Measurements from ENCODE around the gene RAB6B. TPM values are rescaled to one million over a fixed set of nuclear protein-coding genes. Genes with fewer than 3 reads are reported as not detected.

The RAB6B gene
- total RNA-seq, 1 donor from 2014 or later: 1.6 TPM

- Histone ChIP-seq H3K27ac (ENCODE audit: low read depth, low read length) (no peak overlapping the region), H3K27me3 (ENCODE audit: control insufficient read depth in 3 of 3, insufficient read depth in 3 of 3, low read length in 3 of 3) (no peaks in the 10 kb centered on the region), H3K36me3 (ENCODE audit: control insufficient read depth in 3 of 3, insufficient read depth in 3 of 3, low read length in 3 of 3) (no peaks in the 10 kb centered on the region), H3K4me1 (ENCODE audit: control insufficient read depth in 3 of 3, insufficient read depth in 3 of 3, low read length in 3 of 3) (no peaks in the 10 kb centered on the region), H3K9me3 (ENCODE audit: control insufficient read depth in 3 of 3, low read length in 3 of 3) (no peaks in the 10 kb centered on the region), H3K4me3 (ENCODE audit: low read length in 3 of 3) (no peak overlapping the region), H3K9ac (ENCODE audit: low read depth in 1 of 3, low read length in 3 of 3) (no peak overlapping the region)
Observed at GRCh38 chr3:133849346-133849745, 46.3 kb downstream of the RAB6B start.

GRCh38 chr3:133845127-133845526, 50.6 kb downstream of the RAB6B start:
- no peak overlapping the region for H3K4me3 ChIP-seq (ENCODE audit: low read length in 3 of 3)
- no peak overlapping the region for H3K9ac ChIP-seq (ENCODE audit: low read depth in 1 of 3, low read length in 3 of 3)

GRCh38 chr3:133843634-133844033, 52.0 kb downstream of the RAB6B start:
- Histone ChIP-seq H3K4me3 (ENCODE audit: low read length in 3 of 3) (no peak overlapping the region), H3K27ac (ENCODE audit: low read depth, low read length) (no peak overlapping the region)

More at GRCh38 chr3:133845127-133845526, 50.6 kb downstream of the RAB6B start:
- no peak overlapping the region for H3K27ac ChIP-seq (ENCODE audit: low read depth, low read length)
- no peaks in the 10 kb centered on the region for H3K36me3 ChIP-seq (ENCODE audit: control insufficient read depth in 3 of 3, insufficient read depth in 3 of 3, low read length in 3 of 3)
- H3K9me3 ChIP-seq (ENCODE audit: control insufficient read depth in 3 of 3, low read length in 3 of 3): no peaks in the 10 kb centered on the region
- peaks cover 0 to 4% (median 0%) of the 10 kb centered on the region in 3 donors for H3K4me1 ChIP-seq (ENCODE audit: control insufficient read depth in 3 of 3, insufficient read depth in 3 of 3, low read length in 3 of 3)
- peaks cover 0 to 4% (median 0%) of the 10 kb centered on the region in 3 donors for H3K27me3 ChIP-seq (ENCODE audit: control insufficient read depth in 3 of 3, insufficient read depth in 3 of 3, low read length in 3 of 3)

DNA sequence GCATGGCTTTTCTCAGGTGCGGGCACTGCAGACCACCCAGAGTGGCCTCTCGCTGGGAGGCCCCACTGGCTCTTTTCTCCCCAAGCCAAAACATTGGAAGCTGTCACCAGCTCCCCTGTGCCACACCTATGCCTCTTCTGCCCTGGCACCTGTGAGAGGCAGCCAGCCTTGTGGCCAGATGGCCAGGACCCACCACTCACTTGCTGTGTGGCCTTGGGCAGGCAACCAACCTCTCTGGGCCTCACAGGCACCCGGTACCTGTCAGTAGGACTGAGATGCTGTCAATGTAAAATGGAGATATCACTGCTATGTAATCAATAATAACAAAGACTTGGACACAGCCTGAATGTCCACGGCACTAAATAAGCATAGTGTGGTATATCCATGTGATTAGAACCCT, 53.5 kb downstream of the RAB6B start:
- Histone ChIP-seq H3K9ac (ENCODE audit: low read depth in 1 of 3, low read length in 3 of 3) (no peak overlapping the region), H3K27ac (ENCODE audit: low read depth, low read length) (no peak overlapping the region), H3K4me1 (ENCODE audit: control insufficient read depth in 3 of 3, insufficient read depth in 3 of 3, low read length in 3 of 3) (peaks cover 0 to 4% (median 0%) of the 10 kb centered on the region in 3 donors), H3K4me3 (ENCODE audit: low read length in 3 of 3) (no peak overlapping the region), H3K36me3 (ENCODE audit: control insufficient read depth in 3 of 3, insufficient read depth in 3 of 3, low read length in 3 of 3) (peaks cover 0 to 2% (median 0%) of the 10 kb centered on the region in 3 donors), H3K9me3 (ENCODE audit: control insufficient read depth in 3 of 3, low read length in 3 of 3) (no peaks in the 10 kb centered on the region), H3K27me3 (ENCODE audit: control insufficient read depth in 3 of 3, insufficient read depth in 3 of 3, low read length in 3 of 3) (peaks cover 0 to 4% (median 0%) of the 10 kb centered on the region in 3 donors)

More at GRCh38 chr3:133843634-133844033, 52.0 kb downstream of the RAB6B start:
- peaks cover 0 to 4% (median 0%) of the 10 kb centered on the region in 3 donors for H3K4me1 ChIP-seq (ENCODE audit: control insufficient read depth in 3 of 3, insufficient read depth in 3 of 3, low read length in 3 of 3)
- H3K36me3 ChIP-seq (ENCODE audit: control insufficient read depth in 3 of 3, insufficient read depth in 3 of 3, low read length in 3 of 3): no peaks in the 10 kb centered on the region
- peaks cover 0 to 4% (median 0%) of the 10 kb centered on the region in 3 donors for H3K27me3 ChIP-seq (ENCODE audit: control insufficient read depth in 3 of 3, insufficient read depth in 3 of 3, low read length in 3 of 3)
- no peak overlapping the region for H3K9ac ChIP-seq (ENCODE audit: low read depth in 1 of 3, low read length in 3 of 3)
- H3K9me3 ChIP-seq (ENCODE audit: control insufficient read depth in 3 of 3, low read length in 3 of 3): no peaks in the 10 kb centered on the region

- Histone ChIP-seq H3K4me3 (ENCODE audit: low read length in 3 of 3) (no peak overlapping the region), H3K36me3 (ENCODE audit: control insufficient read depth in 3 of 3, insufficient read depth in 3 of 3, low read length in 3 of 3) (peaks cover 0 to 2% (median 0%) of the 10 kb centered on the region in 3 donors), H3K9me3 (ENCODE audit: control insufficient read depth in 3 of 3, low read length in 3 of 3) (no peaks in the 10 kb centered on the region), H3K4me1 (ENCODE audit: control insufficient read depth in 3 of 3, insufficient read depth in 3 of 3, low read length in 3 of 3) (peaks cover 0 to 4% (median 0%) of the 10 kb centered on the region in 3 donors), H3K27ac (ENCODE audit: low read depth, low read length) (no peak overlapping the region), H3K9ac (ENCODE audit: low read depth in 1 of 3, low read length in 3 of 3) (no peak overlapping the region), H3K27me3 (ENCODE audit: control insufficient read depth in 3 of 3, insufficient read depth in 3 of 3, low read length in 3 of 3) (peaks cover 0 to 4% (median 0%) of the 10 kb centered on the region in 3 donors)
Observed at GRCh38 chr3:133841196-133841595, 54.5 kb downstream of the RAB6B start.

DNA sequence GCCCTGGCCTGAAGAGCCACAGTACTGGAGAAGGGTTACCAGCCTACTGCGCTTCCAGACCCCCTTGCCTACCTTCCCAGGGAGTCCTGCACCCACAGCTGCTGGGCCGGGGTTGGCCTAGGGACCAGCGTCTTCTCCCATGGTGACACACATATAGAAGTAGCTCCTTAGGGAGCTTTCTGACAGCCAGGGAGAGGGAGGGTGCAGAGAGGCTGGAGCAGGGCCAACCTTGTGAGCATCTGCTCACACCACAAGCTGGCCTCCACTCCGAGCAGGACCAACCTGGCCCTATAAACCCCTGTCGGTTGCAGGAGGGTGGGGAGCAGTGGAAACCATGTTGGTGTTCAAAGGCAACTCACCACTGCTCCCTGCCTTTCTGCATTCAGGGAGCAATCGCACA, 54.9 kb downstream of the RAB6B start:
- Histone ChIP-seq H3K36me3 (ENCODE audit: control insufficient read depth in 3 of 3, insufficient read depth in 3 of 3, low read length in 3 of 3) (peaks cover 0 to 2% (median 0%) of the 10 kb centered on the region in 3 donors), H3K27ac (ENCODE audit: low read depth, low read length) (no peak overlapping the region)

DNA sequence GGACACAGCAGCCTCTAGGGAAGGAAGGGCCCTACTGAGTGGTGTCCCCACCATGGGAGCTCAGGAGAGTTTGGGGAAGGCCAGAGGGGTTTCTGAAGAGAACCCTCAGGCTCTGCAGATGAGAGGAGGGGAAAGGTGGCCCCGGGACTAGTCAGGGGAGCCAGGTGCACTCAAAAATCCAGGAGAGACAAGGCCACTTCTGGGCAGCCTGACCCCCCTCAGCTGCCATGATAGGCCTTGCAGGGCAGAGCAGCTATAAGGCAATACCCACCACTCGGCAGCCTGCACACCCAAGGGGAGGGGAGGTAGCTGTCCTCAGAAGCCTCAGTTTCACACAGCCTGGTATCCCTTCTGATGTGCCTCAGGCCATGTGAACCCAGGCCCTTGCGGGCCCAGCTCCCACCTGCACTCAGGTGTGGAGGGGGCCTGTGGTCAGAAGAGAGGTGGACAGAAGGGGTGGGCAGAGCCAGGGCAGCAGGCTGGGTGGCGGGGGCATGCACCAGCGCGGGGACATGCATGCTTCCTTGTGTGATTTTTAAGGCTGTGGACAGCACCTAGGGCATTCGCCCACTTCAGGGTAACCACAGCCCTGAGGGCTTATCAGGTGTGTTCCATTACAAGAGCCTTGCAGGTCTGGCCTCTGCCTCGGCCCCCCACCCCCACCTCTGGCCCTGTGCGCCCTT, 55.5 kb downstream of the RAB6B start:
- H3K9me3 ChIP-seq (ENCODE audit: control insufficient read depth in 3 of 3, low read length in 3 of 3): no peaks in the 10 kb centered on the region
- no peak overlapping the region for H3K27ac ChIP-seq (ENCODE audit: low read depth, low read length)
- peaks cover 0 to 4% (median 0%) of the 10 kb centered on the region in 3 donors for H3K27me3 ChIP-seq (ENCODE audit: control insufficient read depth in 3 of 3, insufficient read depth in 3 of 3, low read length in 3 of 3)
- H3K36me3 ChIP-seq (ENCODE audit: control insufficient read depth in 3 of 3, insufficient read depth in 3 of 3, low read length in 3 of 3): peaks cover 0 to 2% (median 0%) of the 10 kb centered on the region in 3 donors
- no peak overlapping the region for H3K4me3 ChIP-seq (ENCODE audit: low read length in 3 of 3)
- H3K4me1 ChIP-seq (ENCODE audit: control insufficient read depth in 3 of 3, insufficient read depth in 3 of 3, low read length in 3 of 3): peaks cover 0 to 4% (median 0%) of the 10 kb centered on the region in 3 donors
- no peak overlapping the region for H3K9ac ChIP-seq (ENCODE audit: low read depth in 1 of 3, low read length in 3 of 3)

More for the DNA sequence above, 54.9 kb downstream of the RAB6B start:
- H3K9ac ChIP-seq (ENCODE audit: low read depth in 1 of 3, low read length in 3 of 3): no peak overlapping the region
- H3K4me3 ChIP-seq (ENCODE audit: low read length in 3 of 3): no peak overlapping the region
- H3K4me1 ChIP-seq (ENCODE audit: control insufficient read depth in 3 of 3, insufficient read depth in 3 of 3, low read length in 3 of 3): peaks cover 0 to 4% (median 0%) of the 10 kb centered on the region in 3 donors
- peaks cover 0 to 4% (median 0%) of the 10 kb centered on the region in 3 donors for H3K27me3 ChIP-seq (ENCODE audit: control insufficient read depth in 3 of 3, insufficient read depth in 3 of 3, low read length in 3 of 3)
- no peaks in the 10 kb centered on the region for H3K9me3 ChIP-seq (ENCODE audit: control insufficient read depth in 3 of 3, low read length in 3 of 3)

DNA sequence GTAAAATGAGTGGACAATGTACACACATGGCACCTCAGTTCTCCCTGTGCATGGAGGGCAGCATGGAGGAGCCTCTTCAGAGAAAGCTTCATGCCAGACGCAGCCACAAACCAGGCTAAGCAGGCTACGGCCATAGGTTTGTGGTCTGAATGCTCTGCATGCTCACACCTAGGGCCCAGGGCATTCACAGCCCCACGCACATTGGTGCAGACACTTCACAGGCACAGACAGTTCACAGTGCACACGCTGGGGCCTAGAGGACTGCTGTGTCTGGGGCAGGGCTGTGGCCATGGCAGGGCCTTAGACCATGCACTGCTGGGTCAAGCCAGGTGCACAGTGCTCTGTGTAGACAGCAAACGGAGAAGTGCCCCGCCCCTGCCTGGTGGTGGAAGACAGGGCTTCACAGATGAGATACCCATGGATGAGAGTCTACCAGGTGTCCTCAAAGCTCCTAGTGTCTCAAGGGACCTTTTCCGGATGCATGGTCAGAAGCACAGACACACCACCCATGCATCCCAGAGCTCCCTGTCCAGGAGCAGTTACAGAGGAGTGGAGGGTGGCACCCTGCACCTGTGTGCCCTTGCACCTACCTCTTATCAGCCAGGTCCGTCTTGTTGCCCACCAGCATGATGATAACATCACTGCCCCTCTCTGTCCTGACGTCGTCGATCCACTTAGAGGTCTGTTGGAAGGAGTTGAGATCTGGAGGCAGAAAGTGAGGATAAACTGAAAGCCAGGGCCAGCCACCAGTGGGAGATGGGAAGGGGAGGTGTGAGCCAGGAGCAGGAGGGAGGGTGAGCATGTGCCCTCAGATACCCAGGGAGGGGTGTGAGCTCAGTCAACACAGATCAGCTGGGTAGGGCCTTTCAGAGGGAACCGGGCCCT, 56.5 kb downstream of the RAB6B start:
- H3K4me1 ChIP-seq (ENCODE audit: control insufficient read depth in 3 of 3, insufficient read depth in 3 of 3, low read length in 3 of 3): peaks cover 0 to 4% (median 0%) of the 10 kb centered on the region in 3 donors
- no peaks in the 10 kb centered on the region for H3K9me3 ChIP-seq (ENCODE audit: control insufficient read depth in 3 of 3, low read length in 3 of 3)
- H3K36me3 ChIP-seq (ENCODE audit: control insufficient read depth in 3 of 3, insufficient read depth in 3 of 3, low read length in 3 of 3): peaks cover 0 to 5% (median 0%) of the 10 kb centered on the region in 3 donors
- peaks cover 0 to 4% (median 0%) of the 10 kb centered on the region in 3 donors for H3K27me3 ChIP-seq (ENCODE audit: control insufficient read depth in 3 of 3, insufficient read depth in 3 of 3, low read length in 3 of 3)
- H3K27ac ChIP-seq (ENCODE audit: low read depth, low read length): no peak overlapping the region
- H3K9ac ChIP-seq (ENCODE audit: low read depth in 1 of 3, low read length in 3 of 3): no peak overlapping the region
- no peak overlapping the region for H3K4me3 ChIP-seq (ENCODE audit: low read length in 3 of 3)

- Histone ChIP-seq H3K4me3 (ENCODE audit: low read length in 3 of 3) (no peak overlapping the region), H3K27me3 (ENCODE audit: control insufficient read depth in 3 of 3, insufficient read depth in 3 of 3, low read length in 3 of 3) (peaks cover 0 to 4% (median 0%) of the 10 kb centered on the region in 3 donors), H3K4me1 (ENCODE audit: control insufficient read depth in 3 of 3, insufficient read depth in 3 of 3, low read length in 3 of 3) (peaks cover 0 to 3% (median 0%) of the 10 kb centered on the region in 3 donors), H3K9ac (ENCODE audit: low read depth in 1 of 3, low read length in 3 of 3) (no peak overlapping the region), H3K36me3 (ENCODE audit: control insufficient read depth in 3 of 3, insufficient read depth in 3 of 3, low read length in 3 of 3) (peaks cover 0 to 8% (median 0%) of the 10 kb centered on the region in 3 donors), H3K9me3 (ENCODE audit: control insufficient read depth in 3 of 3, low read length in 3 of 3) (no peaks in the 10 kb centered on the region), H3K27ac (ENCODE audit: low read depth, low read length) (no peak overlapping the region)
Observed at GRCh38 chr3:133838296-133838789, 57.3 kb downstream of the RAB6B start.
